ENCODE results near the gene KLK11.

The KLK11 gene

GRCh38 chr19:51007488-51007887 lies 18.9 kb downstream of the KLK11 start:
- no peak overlapping the region for H3K4me2 ChIP-seq
- H3K36me3 ChIP-seq = no peaks in the 10 kb centered on the region
- no peaks in the 10 kb centered on the region for H3K27me3 ChIP-seq
- TF ChIP-seq Cebpa-rat (IDR thresholded peaks at IDR 0.05) = no peak
- H3K4me3 ChIP-seq = no peak overlapping the region
- no peaks in the 10 kb centered on the region for H4K20me1 ChIP-seq
- H3K9me3 ChIP-seq = no peaks in the 10 kb centered on the region
- H3K4me1 ChIP-seq = peaks cover 6% of the 10 kb centered on the region
- no peak overlapping the region for H3K27ac ChIP-seq
- H3K9ac ChIP-seq = no peak overlapping the region

GRCh38 chr19:51006406-51006805 lies 20.0 kb downstream of the KLK11 start:
- TF ChIP-seq Cebpa-rat (IDR thresholded peaks at IDR 0.05) = no peak
- Histone ChIP-seq H3K4me3 (no peak overlapping the region), H3K9ac (no peak overlapping the region), H3K4me1 (peaks cover 12% of the 10 kb centered on the region), H3K36me3 (no peaks in the 10 kb centered on the region), H3K9me3 (no peaks in the 10 kb centered on the region), H3K27ac (no peak overlapping the region), H3K4me2 (no peak overlapping the region), H4K20me1 (no peaks in the 10 kb centered on the region), H3K27me3 (no peaks in the 10 kb centered on the region)

- no peak for TF ChIP-seq Cebpa-rat (IDR thresholded peaks at IDR 0.05)
- Histone ChIP-seq H3K36me3 (no peaks in the 10 kb centered on the region), H3K4me2 (no peak overlapping the region), H3K4me1 (peaks cover 12% of the 10 kb centered on the region), H4K20me1 (no peaks in the 10 kb centered on the region), H3K27me3 (no peaks in the 10 kb centered on the region), H3K27ac (no peak overlapping the region), H3K9ac (no peak overlapping the region), H3K9me3 (no peaks in the 10 kb centered on the region), H3K4me3 (no peak overlapping the region)
Measured at GRCh38 chr19:51005248-51005647, 21.2 kb downstream of the KLK11 start.

- Histone ChIP-seq H3K9ac (no peak overlapping the region), H3K27me3 (no peaks in the 10 kb centered on the region), H3K36me3 (no peaks in the 10 kb centered on the region), H3K4me3 (no peak overlapping the region), H3K9me3 (no peaks in the 10 kb centered on the region), H3K4me1 (peaks cover 12% of the 10 kb centered on the region), H3K27ac (no peak overlapping the region), H4K20me1 (no peaks in the 10 kb centered on the region), H3K4me2 (no peak overlapping the region)
- TF ChIP-seq Cebpa-rat (IDR thresholded peaks at IDR 0.05) = no peak
Measured at GRCh38 chr19:51003316-51003715, 23.1 kb downstream of the KLK11 start.

- Histone ChIP-seq H3K9me3 (no peaks in the 10 kb centered on the region), H3K27me3 (no peaks in the 10 kb centered on the region), H3K36me3 (no peaks in the 10 kb centered on the region), H3K4me2 (peak overlapping the region; percentile 42), H3K4me3 (no peak overlapping the region), H3K4me1 (peaks cover 12% of the 10 kb centered on the region), H4K20me1 (no peaks in the 10 kb centered on the region), H3K9ac (no peak overlapping the region), H3K27ac (no peak overlapping the region)
- TF ChIP-seq Cebpa-rat (IDR thresholded peaks at IDR 0.05) = no peak
Measured at GRCh38 chr19:51002542-51003311, 23.7 kb downstream of the KLK11 start.

GRCh38 chr19:51002089-51002532 lies 24.3 kb downstream of the KLK11 start:
- H3K4me2 ChIP-seq = peak overlapping the region; percentile 42

GRCh38 chr19:51001515-51001914 lies 24.9 kb downstream of the KLK11 start, which contains the start of gene KLK8:
Gene KLK8, minus strand, starts transcription at chr19:51001604. Its CDS starts 437 bp downstream, at chr19:51001167.
- Histone ChIP-seq H3K4me1 (peaks cover 12% of the 10 kb centered on the region), H4K20me1 (no peaks in the 10 kb centered on the region), H3K9ac (no peak within 1 kb of the TSS), H3K4me3 (no peak within 1 kb of the TSS), H3K27ac (no peak within 1 kb of the TSS), H3K4me2 (peak within 1 kb of the TSS; percentile 42), H3K27me3 (no peaks in the 10 kb centered on the region), H3K36me3 (no peaks in the 10 kb centered on the region), H3K9me3 (no peaks in the 10 kb centered on the region)
- no peak for TF ChIP-seq Cebpa-rat (IDR thresholded peaks at IDR 0.05)

More at GRCh38 chr19:51002089-51002532, 24.3 kb downstream of the KLK11 start:
- peaks cover 12% of the 10 kb centered on the region for H3K4me1 ChIP-seq
- H4K20me1 ChIP-seq = no peaks in the 10 kb centered on the region
- H3K9ac ChIP-seq = no peak overlapping the region
- no peaks in the 10 kb centered on the region for H3K27me3 ChIP-seq
- H3K9me3 ChIP-seq = no peaks in the 10 kb centered on the region
- H3K36me3 ChIP-seq = no peaks in the 10 kb centered on the region
- H3K27ac ChIP-seq = no peak overlapping the region
- no peak overlapping the region for H3K4me3 ChIP-seq
- TF ChIP-seq Cebpa-rat (IDR thresholded peaks at IDR 0.05) = no peak

GRCh38 chr19:51000981-51001380 lies 25.4 kb downstream of the KLK11 start:
- Histone ChIP-seq H3K9ac (no peak overlapping the region), H3K27ac (no peak overlapping the region), H3K4me1 (peaks cover 12% of the 10 kb centered on the region), H3K27me3 (no peaks in the 10 kb centered on the region), H3K36me3 (no peaks in the 10 kb centered on the region), H3K4me3 (no peak overlapping the region), H4K20me1 (no peaks in the 10 kb centered on the region), H3K4me2 (no peak overlapping the region), H3K9me3 (no peaks in the 10 kb centered on the region)
- no peak for TF ChIP-seq Cebpa-rat (IDR thresholded peaks at IDR 0.05)

- H3K27ac ChIP-seq = no peak overlapping the region
- H3K4me3 ChIP-seq = no peak overlapping the region
- H4K20me1 ChIP-seq = no peaks in the 10 kb centered on the region
- H3K9ac ChIP-seq = no peak overlapping the region
- no peak overlapping the region for H3K4me2 ChIP-seq
- no peaks in the 10 kb centered on the region for H3K9me3 ChIP-seq
- H3K27me3 ChIP-seq = no peaks in the 10 kb centered on the region
- TF ChIP-seq Cebpa-rat (IDR thresholded peaks at IDR 0.05) = no peak
- peaks cover 12% of the 10 kb centered on the region for H3K4me1 ChIP-seq
- no peaks in the 10 kb centered on the region for H3K36me3 ChIP-seq
Measured at GRCh38 chr19:51000426-51000825, 26.0 kb downstream of the KLK11 start.

GRCh38 chr19:50998686-50999085 lies 27.7 kb downstream of the KLK11 start:
- Histone ChIP-seq H3K36me3 (no peaks in the 10 kb centered on the region), H3K4me1 (peaks cover 12% of the 10 kb centered on the region), H3K4me2 (no peak overlapping the region), H4K20me1 (no peaks in the 10 kb centered on the region), H3K4me3 (no peak overlapping the region), H3K9me3 (peaks cover 5% of the 10 kb centered on the region), H3K27ac (no peak overlapping the region), H3K9ac (no peak overlapping the region), H3K27me3 (no peaks in the 10 kb centered on the region)
- no peak for TF ChIP-seq Cebpa-rat (IDR thresholded peaks at IDR 0.05)

All from BLaER1 (cell line).